Stimulated activated CD8-positive, alpha-beta memory T cell treated with anti-CD3 and anti-CD28 coated beads, Interleukin-7, amount 100 ng/mL, for 1 hour (primary cell): Measurements from ENCODE around the gene CLEC2B.

Source experiments
- DNase-seq, 2 donors: peaks; one replicate each; pipeline ENCODE4 v3.0.0-alpha.2; 2020; ENCODE audit warnings: low read depth in 2 of 2

Gene CLEC2B

DNA sequence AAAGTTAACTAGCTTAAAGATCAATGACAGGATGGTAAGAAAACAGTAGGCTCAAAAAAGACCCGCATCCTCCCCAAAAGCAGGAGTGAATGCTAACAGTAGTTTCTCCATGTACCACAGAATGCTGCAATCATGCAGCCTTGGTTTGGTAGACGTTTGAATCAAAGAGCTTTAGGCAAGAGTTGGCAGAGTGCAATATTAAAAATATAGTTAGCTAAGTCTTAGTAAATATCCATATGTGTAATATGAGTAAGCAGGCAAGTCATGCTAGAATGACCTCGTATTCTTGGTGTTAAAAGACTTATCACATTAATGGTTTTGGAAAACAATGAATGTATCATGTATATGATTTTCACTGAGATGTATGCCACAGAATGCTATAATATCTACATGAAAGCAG, 60.6 kb downstream of the CLEC2B start:
- DNase-seq = no peak

DNA sequence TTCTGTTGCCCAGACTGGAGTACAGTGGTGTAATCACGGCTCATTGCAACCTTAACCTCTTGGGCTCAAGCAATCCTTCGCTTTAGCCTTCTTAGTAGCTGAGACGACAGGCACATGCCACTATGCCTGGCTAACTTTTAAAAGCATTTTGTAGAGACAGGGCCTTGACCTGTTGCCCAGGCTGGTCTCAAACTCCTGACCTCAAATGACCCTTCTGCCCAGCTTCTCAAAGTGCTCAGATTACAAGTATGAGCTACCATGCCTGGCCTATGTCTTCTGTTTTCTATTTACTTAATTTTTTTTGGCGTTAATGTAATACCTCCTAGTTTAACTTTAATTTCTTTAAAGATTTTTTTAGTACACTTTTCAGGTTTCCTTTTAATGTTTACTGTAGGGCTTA, 62.4 kb downstream of the CLEC2B start:
- no peak for DNase-seq

DNA sequence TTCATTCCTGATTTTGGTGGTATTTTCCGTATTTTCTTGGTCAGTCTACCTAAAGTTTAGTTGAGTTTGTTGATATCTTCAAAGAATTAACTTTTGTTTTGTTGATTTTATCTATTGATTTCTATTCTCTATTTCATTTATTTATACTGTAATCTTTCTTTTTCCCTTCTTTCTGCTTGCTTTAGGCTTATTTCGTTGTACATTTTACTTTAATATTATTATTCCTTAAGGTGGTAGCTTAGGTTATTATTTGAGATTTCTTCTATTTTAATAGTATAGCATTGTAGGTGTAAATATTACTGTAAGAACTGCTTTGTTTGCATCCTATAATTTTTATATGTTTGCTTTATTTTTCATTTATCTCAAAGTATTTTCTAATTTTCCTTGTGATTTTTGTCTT, 63.3 kb downstream of the CLEC2B start:
- DNase-seq = no peak
